ENCODE data around the gene TLCD2. TPM values are rescaled to one million over a fixed set of nuclear protein-coding genes. Genes with fewer than 3 reads are reported as not detected.

The TLCD2 gene
- total and polyA plus RNA-seq, 2 of the 13 experiments (the other 11 are each of a cell fraction or from before 2014, with no cell fraction given), result 0.90 to 1.1 TPM

DNA sequence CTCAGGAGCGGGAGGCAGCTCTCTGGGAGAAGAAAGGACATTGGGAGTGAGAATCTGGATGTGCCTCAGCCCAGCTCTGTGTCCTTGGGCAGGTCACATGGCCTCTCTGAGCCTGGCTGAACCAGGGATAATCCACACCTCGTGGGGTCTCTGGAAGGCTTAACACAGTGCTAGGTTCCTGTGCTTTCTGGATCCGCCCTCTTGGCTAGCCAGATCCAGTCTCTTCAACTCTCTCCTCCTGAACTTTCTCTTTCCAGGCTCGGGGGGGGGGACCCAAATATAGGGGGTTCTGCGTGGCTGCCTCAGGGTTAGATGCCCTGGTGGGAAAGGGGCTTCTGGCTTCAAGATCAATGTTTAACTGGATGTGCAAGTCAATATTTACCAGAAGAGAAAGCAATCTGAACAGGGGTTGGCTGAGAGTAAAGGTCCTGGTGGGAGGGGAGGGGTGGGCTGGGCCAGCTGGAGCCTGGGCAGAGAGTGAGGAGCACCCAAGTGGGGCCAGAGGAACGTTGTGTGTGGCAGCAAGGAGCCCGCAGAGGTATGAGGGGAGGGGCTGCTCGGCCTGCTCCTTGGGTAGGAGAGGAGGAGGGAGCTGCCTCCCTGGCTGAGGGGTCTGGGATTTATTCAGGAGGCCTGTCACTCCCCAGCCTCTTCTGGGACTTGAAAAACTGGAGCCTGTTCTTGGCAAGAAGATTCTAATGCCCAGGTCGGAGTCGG, 32.4 kb upstream of the TLCD2 start, which contains the start of gene SERPINF2 (continued):
- TF ChIP-seq, protein P1, sequence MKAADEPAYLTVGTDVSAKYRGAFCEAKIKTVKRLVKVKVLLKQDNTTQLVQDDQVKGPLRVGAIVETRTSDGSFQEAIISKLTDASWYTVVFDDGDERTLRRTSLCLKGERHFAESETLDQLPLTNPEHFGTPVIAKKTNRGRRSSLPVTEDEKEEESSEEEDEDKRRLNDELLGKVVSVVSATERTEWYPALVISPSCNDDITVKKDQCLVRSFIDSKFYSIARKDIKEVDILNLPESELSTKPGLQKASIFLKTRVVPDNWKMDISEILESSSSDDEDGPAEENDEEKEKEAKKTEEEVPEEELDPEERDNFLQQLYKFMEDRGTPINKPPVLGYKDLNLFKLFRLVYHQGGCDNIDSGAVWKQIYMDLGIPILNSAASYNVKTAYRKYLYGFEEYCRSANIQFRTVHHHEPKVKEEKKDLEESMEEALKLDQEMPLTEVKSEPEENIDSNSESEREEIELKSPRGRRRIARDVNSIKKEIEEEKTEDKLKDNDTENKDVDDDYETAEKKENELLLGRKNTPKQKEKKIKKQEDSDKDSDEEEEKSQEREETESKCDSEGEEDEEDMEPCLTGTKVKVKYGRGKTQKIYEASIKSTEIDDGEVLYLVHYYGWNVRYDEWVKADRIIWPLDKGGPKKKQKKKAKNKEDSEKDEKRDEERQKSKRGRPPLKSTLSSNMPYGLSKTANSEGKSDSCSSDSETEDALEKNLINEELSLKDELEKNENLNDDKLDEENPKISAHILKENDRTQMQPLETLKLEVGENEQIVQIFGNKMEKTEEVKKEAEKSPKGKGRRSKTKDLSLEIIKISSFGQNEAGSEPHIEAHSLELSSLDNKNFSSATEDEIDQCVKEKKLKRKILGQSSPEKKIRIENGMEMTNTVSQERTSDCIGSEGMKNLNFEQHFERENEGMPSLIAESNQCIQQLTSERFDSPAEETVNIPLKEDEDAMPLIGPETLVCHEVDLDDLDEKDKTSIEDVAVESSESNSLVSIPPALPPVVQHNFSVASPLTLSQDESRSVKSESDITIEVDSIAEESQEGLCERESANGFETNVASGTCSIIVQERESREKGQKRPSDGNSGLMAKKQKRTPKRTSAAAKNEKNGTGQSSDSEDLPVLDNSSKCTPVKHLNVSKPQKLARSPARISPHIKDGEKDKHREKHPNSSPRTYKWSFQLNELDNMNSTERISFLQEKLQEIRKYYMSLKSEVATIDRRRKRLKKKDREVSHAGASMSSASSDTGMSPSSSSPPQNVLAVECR (CRISPR knock-in tag; IDR thresholded peaks at IDR 0.05; ENCODE audit: borderline replicate concordance), result peak; percentile 88
- TF ChIP-seq NR2F1 (CRISPR knock-in tag; IDR thresholded peaks at IDR 0.05), result peak in 1 of 2 experiments; percentile 12; a peak in 1 of 4 replicates
- TF ChIP-seq, protein P2, sequence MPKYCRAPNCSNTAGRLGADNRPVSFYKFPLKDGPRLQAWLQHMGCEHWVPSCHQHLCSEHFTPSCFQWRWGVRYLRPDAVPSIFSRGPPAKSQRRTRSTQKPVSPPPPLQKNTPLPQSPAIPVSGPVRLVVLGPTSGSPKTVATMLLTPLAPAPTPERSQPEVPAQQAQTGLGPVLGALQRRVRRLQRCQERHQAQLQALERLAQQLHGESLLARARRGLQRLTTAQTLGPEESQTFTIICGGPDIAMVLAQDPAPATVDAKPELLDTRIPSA (CRISPR knock-in tag; IDR thresholded peaks at IDR 0.05; ENCODE audit: borderline replicate concordance), result no peak
- peak; percentile 61 to 98 for TF ChIP-seq POLR2A (IDR thresholded peaks at IDR 0.05; ENCODE audit: insufficient read depth in 1 of 2, low read depth in 2 of 2, low read length in 2 of 2)
- TF ChIP-seq, protein P3, sequence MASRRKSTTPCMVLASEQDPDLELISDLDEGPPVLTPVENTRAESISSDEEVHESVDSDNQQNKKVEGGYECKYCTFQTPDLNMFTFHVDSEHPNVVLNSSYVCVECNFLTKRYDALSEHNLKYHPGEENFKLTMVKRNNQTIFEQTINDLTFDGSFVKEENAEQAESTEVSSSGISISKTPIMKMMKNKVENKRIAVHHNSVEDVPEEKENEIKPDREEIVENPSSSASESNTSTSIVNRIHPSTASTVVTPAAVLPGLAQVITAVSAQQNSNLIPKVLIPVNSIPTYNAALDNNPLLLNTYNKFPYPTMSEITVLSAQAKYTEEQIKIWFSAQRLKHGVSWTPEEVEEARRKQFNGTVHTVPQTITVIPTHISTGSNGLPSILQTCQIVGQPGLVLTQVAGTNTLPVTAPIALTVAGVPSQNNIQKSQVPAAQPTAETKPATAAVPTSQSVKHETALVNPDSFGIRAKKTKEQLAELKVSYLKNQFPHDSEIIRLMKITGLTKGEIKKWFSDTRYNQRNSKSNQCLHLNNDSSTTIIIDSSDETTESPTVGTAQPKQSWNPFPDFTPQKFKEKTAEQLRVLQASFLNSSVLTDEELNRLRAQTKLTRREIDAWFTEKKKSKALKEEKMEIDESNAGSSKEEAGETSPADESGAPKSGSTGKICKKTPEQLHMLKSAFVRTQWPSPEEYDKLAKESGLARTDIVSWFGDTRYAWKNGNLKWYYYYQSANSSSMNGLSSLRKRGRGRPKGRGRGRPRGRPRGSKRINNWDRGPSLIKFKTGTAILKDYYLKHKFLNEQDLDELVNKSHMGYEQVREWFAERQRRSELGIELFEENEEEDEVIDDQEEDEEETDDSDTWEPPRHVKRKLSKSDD (CRISPR knock-in tag; IDR thresholded peaks at IDR 0.05; ENCODE audit: low read depth), result no peak
- no peak for TF ChIP-seq ZNF205 (CRISPR knock-in tag; IDR thresholded peaks at IDR 0.05)
- TF ChIP-seq ZNF230 (CRISPR knock-in tag; IDR thresholded peaks at IDR 0.05), result no peak
- TF ChIP-seq SP4 (CRISPR knock-in tag; IDR thresholded peaks at IDR 0.05), result 0 out of 2 replicates have a peak, but pooled peaks have one; percentile 28
- no peak for TF ChIP-seq ZSCAN9 (CRISPR knock-in tag; IDR thresholded peaks at IDR 0.05; ENCODE audit: borderline replicate concordance)
- 0 out of 2 replicates have a peak, but pooled peaks have one; percentile 23 for TF ChIP-seq HHEX (CRISPR knock-in tag; IDR thresholded peaks at IDR 0.05)
- TF ChIP-seq, protein P4, sequence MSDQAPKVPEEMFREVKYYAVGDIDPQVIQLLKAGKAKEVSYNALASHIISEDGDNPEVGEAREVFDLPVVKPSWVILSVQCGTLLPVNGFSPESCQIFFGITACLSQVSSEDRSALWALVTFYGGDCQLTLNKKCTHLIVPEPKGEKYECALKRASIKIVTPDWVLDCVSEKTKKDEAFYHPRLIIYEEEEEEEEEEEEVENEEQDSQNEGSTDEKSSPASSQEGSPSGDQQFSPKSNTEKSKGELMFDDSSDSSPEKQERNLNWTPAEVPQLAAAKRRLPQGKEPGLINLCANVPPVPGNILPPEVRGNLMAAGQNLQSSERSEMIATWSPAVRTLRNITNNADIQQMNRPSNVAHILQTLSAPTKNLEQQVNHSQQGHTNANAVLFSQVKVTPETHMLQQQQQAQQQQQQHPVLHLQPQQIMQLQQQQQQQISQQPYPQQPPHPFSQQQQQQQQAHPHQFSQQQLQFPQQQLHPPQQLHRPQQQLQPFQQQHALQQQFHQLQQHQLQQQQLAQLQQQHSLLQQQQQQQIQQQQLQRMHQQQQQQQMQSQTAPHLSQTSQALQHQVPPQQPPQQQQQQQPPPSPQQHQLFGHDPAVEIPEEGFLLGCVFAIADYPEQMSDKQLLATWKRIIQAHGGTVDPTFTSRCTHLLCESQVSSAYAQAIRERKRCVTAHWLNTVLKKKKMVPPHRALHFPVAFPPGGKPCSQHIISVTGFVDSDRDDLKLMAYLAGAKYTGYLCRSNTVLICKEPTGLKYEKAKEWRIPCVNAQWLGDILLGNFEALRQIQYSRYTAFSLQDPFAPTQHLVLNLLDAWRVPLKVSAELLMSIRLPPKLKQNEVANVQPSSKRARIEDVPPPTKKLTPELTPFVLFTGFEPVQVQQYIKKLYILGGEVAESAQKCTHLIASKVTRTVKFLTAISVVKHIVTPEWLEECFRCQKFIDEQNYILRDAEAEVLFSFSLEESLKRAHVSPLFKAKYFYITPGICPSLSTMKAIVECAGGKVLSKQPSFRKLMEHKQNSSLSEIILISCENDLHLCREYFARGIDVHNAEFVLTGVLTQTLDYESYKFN (CRISPR knock-in tag; conservative IDR thresholded peaks at IDR 0.05), result peak; percentile 92
- peak; percentile 76 for TF ChIP-seq HNF4A (CRISPR knock-in tag; IDR thresholded peaks at IDR 0.05)
- no peak for TF ChIP-seq NONO (IDR thresholded peaks at IDR 0.05)
- TF ChIP-seq NONO (CRISPR knock-in tag; conservative IDR thresholded peaks at IDR 0.05), result 0 out of 2 replicates have a peak, but pooled peaks have one; percentile 47
- no peak for TF ChIP-seq TBP (CRISPR knock-in tag; IDR thresholded peaks at IDR 0.05)
- TF ChIP-seq, protein P5, sequence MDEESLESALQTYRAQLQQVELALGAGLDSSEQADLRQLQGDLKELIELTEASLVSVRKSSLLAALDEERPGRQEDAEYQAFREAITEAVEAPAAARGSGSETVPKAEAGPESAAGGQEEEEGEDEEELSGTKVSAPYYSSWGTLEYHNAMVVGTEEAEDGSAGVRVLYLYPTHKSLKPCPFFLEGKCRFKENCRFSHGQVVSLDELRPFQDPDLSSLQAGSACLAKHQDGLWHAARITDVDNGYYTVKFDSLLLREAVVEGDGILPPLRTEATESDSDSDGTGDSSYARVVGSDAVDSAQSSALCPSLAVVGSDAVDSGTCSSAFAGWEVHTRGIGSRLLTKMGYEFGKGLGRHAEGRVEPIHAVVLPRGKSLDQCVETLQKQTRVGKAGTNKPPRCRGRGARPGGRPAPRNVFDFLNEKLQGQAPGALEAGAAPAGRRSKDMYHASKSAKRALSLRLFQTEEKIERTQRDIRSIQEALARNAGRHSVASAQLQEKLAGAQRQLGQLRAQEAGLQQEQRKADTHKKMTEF (CRISPR knock-in tag; IDR thresholded peaks at IDR 0.05), result peak; percentile 73
- peak; percentile 74 for TF ChIP-seq GATAD2A (CRISPR knock-in tag; IDR thresholded peaks at IDR 0.05)

All from HepG2 (cell line).